K562 (cell line): ENCODE data around the gene FOSL2. TPM values are rescaled to one million over a fixed set of nuclear protein-coding genes. Genes with fewer than 3 reads are reported as not detected.

Experiments
- AFF4 ChIP-seq: sonication (generic); formaldehyde crosslinking; IDR thresholded peaks from 2 replicates; pipeline ENCODE4 v1.8.0; 2023; ENCODE audit warnings: mild to moderate bottlenecking, missing genetic modification reagents
- ASH1L ChIP-seq: fragments of 450-650 bp; IDR thresholded peaks from 2 replicates; pipeline ENCODE4 v1.6.1; 2018; ENCODE audit warnings: borderline replicate concordance, mild to moderate bottlenecking, low read depth; ENCODE audit not compliant: partially characterized antibody
- BACH1 ChIP-seq: fragments of 200-800 bp; sonication (Bioruptor generic); IDR thresholded peaks from 2 replicates; pipeline ENCODE4 v1.6.1; 2016; ENCODE audit warnings: missing genetic modification characterization, missing compliant biosample characterization
- BMI1 ChIP-seq: fragments of 150-350 bp; IDR thresholded peaks from 2 replicates; pipeline ENCODE4 v1.6.1; 2014; ENCODE audit warnings: low read length
- CBFA2T3 ChIP-seq: fragments of 450-650 bp; IDR thresholded peaks from 2 replicates; pipeline ENCODE4 v1.6.1; 2017
- E2F1 ChIP-seq: sonication (generic); formaldehyde crosslinking; IDR thresholded peaks from 2 replicates; pipeline ENCODE4 v1.8.1; 2023; ENCODE audit warnings: mild to moderate bottlenecking, missing genetic modification reagents, moderate library complexity
- FOS ChIP-seq: IDR thresholded peaks from 3 replicates; pipeline ENCODE4 v1.6.1; 2011; ENCODE audit not compliant: insufficient read length; ENCODE audit errors: extremely low read depth
- FOXP1 ChIP-seq: sonication (generic); formaldehyde crosslinking; IDR thresholded peaks from 2 replicates; pipeline ENCODE4 v1.8.0; 2022; ENCODE audit warnings: mild to moderate bottlenecking, missing genetic modification reagents
- GATA2 ChIP-seq: sonication (generic); formaldehyde crosslinking; IDR thresholded peaks from 2 replicates; pipeline ENCODE4 v1.4.0; 2020; ENCODE audit warnings: mild to moderate bottlenecking, missing genetic modification reagents
- MXI1 ChIP-seq: IDR thresholded peaks from 2 replicates; pipeline ENCODE4 v1.6.1; 2011; ENCODE audit warnings: low read depth, mild to moderate bottlenecking, improper control_type of control experiment, low read length
- NCOA1 ChIP-seq: fragments of 450-650 bp; IDR thresholded peaks from 2 replicates; pipeline ENCODE4 v1.6.1; 2016; ENCODE audit warnings: low read depth
- NCOR1 ChIP-seq: fragments of 450-650 bp; IDR thresholded peaks from 2 replicates; pipeline ENCODE4 v1.6.1; 2016; ENCODE audit warnings: mild to moderate bottlenecking, moderate library complexity
- NR1H2 ChIP-seq: sonication (generic); formaldehyde crosslinking; IDR thresholded peaks from 2 replicates; pipeline ENCODE4 v1.4.0; 2020; ENCODE audit warnings: mild to moderate bottlenecking, missing genetic modification reagents
- POLR2AphosphoS5 ChIP-seq: IDR thresholded peaks from 2 replicates; pipeline ENCODE4 v1.6.1; 2011; ENCODE audit warnings: mild to moderate bottlenecking, low read depth, low read length, moderate library complexity; ENCODE audit not compliant: control insufficient read depth, insufficient read depth
- PRPF4 ChIP-seq: fragments of 200-400 bp; formaldehyde crosslinking; IDR thresholded peaks from one replicate; pipeline ENCODE4 v1.6.1; 2017; ENCODE audit warnings: low read length, low read depth, mild to moderate bottlenecking; ENCODE audit not compliant: insufficient read depth, poor library complexity, severe bottlenecking
- SMAD4 ChIP-seq: fragments of 250-450 bp; sonication (Bioruptor Pico); conservative IDR thresholded peaks from 2 replicates; pipeline ENCODE4 v1.8.0; 2021; ENCODE audit warnings: inconsistent platforms, mild to moderate bottlenecking, moderate library complexity
- STAG1 ChIP-seq: sonication (generic); formaldehyde crosslinking; IDR thresholded peaks from 2 replicates; pipeline ENCODE4 v1.5.0; 2020; ENCODE audit warnings: missing genetic modification reagents, borderline replicate concordance
- STAT5B ChIP-seq: fragments of 250-450 bp; sonication (Bioruptor Pico); IDR thresholded peaks from 2 replicates; pipeline ENCODE4 v1.8.0; 2021; ENCODE audit warnings: mild to moderate bottlenecking, inconsistent platforms
- STAT6 ChIP-seq: sonication (generic); formaldehyde crosslinking; IDR thresholded peaks from 2 replicates; pipeline ENCODE4 v1.8.1; 2023; ENCODE audit warnings: mild to moderate bottlenecking, missing genetic modification reagents
- SUPT5H ChIP-seq: fragments of 450-650 bp; IDR thresholded peaks from 2 replicates; pipeline ENCODE4 v1.6.1; 2016
- TARDBP ChIP-seq: fragments of 450-650 bp; IDR thresholded peaks from 2 replicates; pipeline ENCODE4 v1.6.1; 2016
- USF2 ChIP-seq: sonication (generic); formaldehyde crosslinking; IDR thresholded peaks from 2 replicates; pipeline ENCODE4 v1.5.0; 2020; ENCODE audit warnings: missing genetic modification reagents
- polyA plus RNA-seq, 8 experiments: library from polyadenylated mRNA; depleted of rRNA in 4 of 8; stranded (reverse) in 5 of 8; unstranded in 3 of 8; fragments of >200 nt; fragmentation: Nextera tagmentation in 2 of 8; fragmentation: Illumina TruSeq in 1 of 8; extraction: Ambion mirVana in 2 of 8; extraction: Trizol in 1 of 8; gene quantifications; 2 replicates each; pipeline versions ENCODE4 v1.2.1 to v1.2.3, GENCODE V29; 2011 to 2014; ENCODE audit warnings: inconsistent platforms in 1 of 8, missing spikeins in 1 of 8
- total RNA-seq, 7 experiments: library from RNA; depleted of rRNA in 6 of 7; stranded (reverse); fragments of >200 nt in 6 of 7; fragmentation: Illumina TruSeq in 2 of 7; extraction: Trizol in 2 of 7; gene quantifications; 2 replicates each; pipeline versions ENCODE4 v1.2.1 to v1.2.3, GENCODE V29; 2011 to 2021; ENCODE audit warnings: low replicate concordance in 1 of 7

FOSL2 gene
- total and polyA plus RNA-seq, 9 of the 15 experiments (the other 6 are each of a cell fraction or from before 2014, with no cell fraction given): 0.04 to 2.9 (median 0.80) TPM

- peak; percentile 98 for TF ChIP-seq GATA2
- no peak for TF ChIP-seq NR1H2 (CRISPR knock-in tag)
- peak; percentile 96 for TF ChIP-seq POLR2AphosphoS5
- TF ChIP-seq CBFA2T3: peak; percentile 98
- TF ChIP-seq SUPT5H: no peak
- TF ChIP-seq MXI1: peak; percentile 69
- TF ChIP-seq STAT6 (CRISPR knock-in tag): no peak
- TF ChIP-seq AFF4 (CRISPR knock-in tag): no peak
- peak; percentile 85; the same call in 1 of the 2 replicates for TF ChIP-seq NCOA1
- TF ChIP-seq STAT5B (CRISPR knock-in tag): no peak
- TF ChIP-seq FOS: no peak
- TF ChIP-seq NCOR1: peak; percentile 97
- TF ChIP-seq E2F1: no peak
- TF ChIP-seq BMI1: peak; percentile 39; the same call in 1 of the 2 replicates
- TF ChIP-seq PRPF4: no peak
- TF ChIP-seq TARDBP: no peak; the same call in 1 of the 2 replicates
- TF ChIP-seq SMAD4 (CRISPR knock-in tag): peak; percentile 97
- peak; percentile 73; the same call in 1 of the 2 replicates for TF ChIP-seq BACH1 (tag)
- TF ChIP-seq USF2 (CRISPR knock-in tag): no peak
- TF ChIP-seq FOXP1: peak; percentile 5; the same call in 1 of the 2 replicates
- TF ChIP-seq ASH1L: no peak
- TF ChIP-seq STAG1 (CRISPR knock-in tag): no peak
Measured at GRCh38 chr2:28355521-28356094, 37.0 kb upstream of the FOSL2 start (continued).
